GM18499 (cell line): ENCODE data around the gene CD200R1.
A peak's percentile ranks its signal among the peaks of the same experiment; 100 is the strongest.

ENCODE experiments used
- ATAC-seq: cut with Tn5 transposase; IDR thresholded peaks from one replicate; pipeline ENCODE4 v1.9.1; 2021; ENCODE audit warnings: moderate number of reproducible peaks; ENCODE audit not compliant: insufficient read depth, unreplicated experiment

CD200R1 gene

DNA sequence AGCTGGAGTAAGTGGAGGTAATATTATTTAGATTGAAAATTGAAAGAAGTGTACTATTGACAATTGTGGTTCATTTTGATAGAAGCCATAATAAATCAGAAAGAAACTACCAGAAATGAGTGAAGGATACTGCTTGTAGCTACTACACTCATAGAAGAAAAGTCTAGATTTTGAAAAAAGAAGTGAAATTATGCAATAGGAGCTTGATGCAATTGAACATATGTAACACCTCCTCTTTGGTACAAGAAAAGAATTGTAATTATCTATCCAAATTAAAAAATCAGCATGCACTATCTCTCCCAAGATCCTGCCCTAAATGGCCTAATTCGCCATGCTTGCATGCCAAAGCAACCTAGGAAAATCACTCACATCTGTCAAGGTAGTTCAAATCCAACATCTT lies 77.1 kb downstream of the CD200R1 start:
- ATAC-seq = no peak

DNA sequence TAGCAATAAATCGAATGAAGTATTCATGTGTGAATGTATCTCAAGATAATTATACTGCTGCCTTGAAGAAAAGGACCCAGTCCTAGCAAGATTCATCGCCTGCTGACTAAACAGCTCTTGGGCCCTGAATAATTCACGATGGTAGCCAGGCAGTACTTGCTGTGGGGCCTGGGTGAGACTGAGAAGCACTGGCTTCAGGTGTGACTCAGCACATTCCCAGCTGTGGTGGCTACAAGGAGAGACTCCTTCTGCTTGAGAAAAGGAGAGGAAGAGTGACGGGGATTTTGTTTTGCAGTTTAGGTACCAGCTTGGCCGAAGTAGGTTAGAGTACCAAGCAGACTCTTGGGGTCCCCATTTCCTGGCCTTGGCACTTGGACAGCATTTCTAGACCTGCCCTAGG lies 80.6 kb downstream of the CD200R1 start:
- ATAC-seq = no peak

GRCh38 chr3:112889357-112889756 lies 85.5 kb downstream of the CD200R1 start:
- no peak for ATAC-seq

DNA sequence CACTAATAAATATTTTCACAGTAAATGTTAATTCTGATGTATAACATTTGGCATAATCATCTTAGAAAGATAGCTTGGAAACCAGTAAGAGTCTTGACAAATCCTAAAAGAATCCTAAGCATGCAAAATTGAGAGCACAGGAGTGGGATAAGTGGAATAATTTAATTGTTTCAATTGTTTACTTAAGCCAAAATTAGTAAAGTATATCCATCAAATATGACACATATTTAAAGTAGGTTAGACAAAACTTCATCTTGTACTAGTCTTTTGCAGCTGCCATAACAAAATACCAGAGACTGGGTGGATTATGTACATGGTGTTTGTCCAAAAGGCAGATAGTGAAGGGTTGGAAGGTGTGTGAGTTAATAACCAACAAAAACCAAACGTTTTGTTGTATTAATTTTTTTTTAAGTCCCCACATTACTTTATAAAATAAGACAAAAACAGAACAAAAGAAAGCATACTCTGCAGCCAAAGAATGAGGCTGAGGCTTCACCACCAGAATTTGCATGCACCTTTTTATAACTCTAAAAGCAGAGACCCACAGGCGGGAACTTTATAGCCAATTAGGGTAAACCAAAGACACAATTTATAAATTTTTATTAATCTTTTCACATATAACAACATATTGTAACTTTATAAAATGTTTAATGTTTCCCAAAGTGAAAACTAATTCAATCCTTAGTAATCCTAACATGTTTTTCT lies 86.4 kb downstream of the CD200R1 start:
- ATAC-seq = no peak

- no peak for ATAC-seq
Observed at GRCh38 chr3:112884678-112885290, 90.1 kb downstream of the CD200R1 start.

GRCh38 chr3:112881891-112882290 lies 93.0 kb downstream of the CD200R1 start:
- no peak for ATAC-seq

DNA sequence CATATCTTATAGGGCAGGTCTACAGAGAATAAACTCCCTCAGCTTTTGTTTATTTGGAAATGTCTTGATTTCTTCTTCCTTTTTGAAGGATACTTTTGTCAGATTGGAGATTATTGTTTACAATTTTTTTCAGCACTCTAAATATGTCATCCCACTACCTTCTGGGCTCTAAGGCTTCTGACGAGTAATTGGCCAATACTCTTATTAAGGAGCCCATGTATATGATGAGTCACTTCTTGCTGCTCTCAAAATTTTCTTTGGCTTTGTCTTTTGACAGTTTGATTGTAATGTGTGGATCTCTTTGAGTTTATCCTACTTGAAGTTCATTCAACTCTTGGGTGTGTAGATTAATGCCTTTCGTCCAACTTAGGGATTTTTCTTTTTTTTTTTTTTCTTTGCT lies 99.3 kb downstream of the CD200R1 start:
- no peak for ATAC-seq

GRCh38 chr3:112874725-112875124 lies 100.2 kb downstream of the CD200R1 start:
- peak; percentile 42 for ATAC-seq

DNA sequence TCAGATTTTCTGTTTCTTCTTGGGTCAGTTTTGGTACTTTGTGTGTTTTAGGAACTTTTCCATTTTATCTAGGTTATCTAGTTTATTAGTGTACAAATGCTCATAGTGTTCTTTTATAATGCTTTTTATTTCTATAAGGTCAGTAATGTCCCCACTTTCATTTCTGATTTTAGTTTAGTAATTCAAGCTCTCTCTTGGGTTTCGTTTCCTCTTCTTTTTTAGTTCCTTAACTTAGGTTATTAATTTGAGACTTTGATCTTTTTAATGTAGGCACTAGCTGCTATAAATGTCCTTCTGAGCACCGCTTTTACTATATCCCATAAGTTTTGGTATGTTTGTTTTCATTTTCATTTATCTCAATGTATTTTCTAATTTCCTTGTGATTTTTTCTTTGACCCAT lies 101.3 kb downstream of the CD200R1 start:
- ATAC-seq = peak; percentile 57

DNA sequence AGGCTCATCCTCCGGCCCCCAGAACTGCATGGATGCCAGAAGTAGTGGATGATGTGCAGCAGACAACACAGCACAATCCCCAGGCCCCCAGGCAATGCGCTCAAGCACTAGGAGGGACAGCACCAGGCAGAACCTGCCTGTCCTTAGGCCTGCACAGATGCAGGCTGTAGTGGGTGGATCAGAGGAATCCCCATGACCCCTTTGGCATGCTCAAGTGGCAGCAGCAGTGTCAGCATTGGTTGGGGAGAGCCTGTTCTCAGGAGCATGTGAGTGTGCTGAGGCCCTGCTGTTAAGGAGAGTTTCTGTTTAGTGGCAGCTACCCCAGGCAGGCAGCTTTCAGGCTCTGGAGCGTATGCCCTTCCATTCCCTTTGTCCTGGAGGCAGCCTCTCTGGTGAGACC lies 103.2 kb downstream of the CD200R1 start:
- ATAC-seq = no peak
